Measurements from ENCODE around the gene RAMP3.

RAMP3 gene

GRCh38 chr7:45119550-45119949 lies 38.0 kb upstream of the RAMP3 start:
- Histone ChIP-seq H3K4me1 (no peaks in the 10 kb centered on the region), H3K4me2 (ENCODE audit: low read length) (no peak overlapping the region), H3K9ac (no peak overlapping the region), H3K27me3 (ENCODE audit: control insufficient read depth, insufficient read depth, low read length) (no peaks in the 10 kb centered on the region), H3K4me3 (ENCODE audit: low read depth, low read length) (no peak overlapping the region), H2AFZ (no peak overlapping the region), H3K27ac (no peak overlapping the region), H3K36me3 (ENCODE audit: control insufficient read depth, insufficient read depth, low read length) (no peaks in the 10 kb centered on the region), H3K9me3 (ENCODE audit: control insufficient read depth, low read length) (no peaks in the 10 kb centered on the region), H3K79me2 (no peaks in the 10 kb centered on the region)
- TF ChIP-seq, protein P1, sequence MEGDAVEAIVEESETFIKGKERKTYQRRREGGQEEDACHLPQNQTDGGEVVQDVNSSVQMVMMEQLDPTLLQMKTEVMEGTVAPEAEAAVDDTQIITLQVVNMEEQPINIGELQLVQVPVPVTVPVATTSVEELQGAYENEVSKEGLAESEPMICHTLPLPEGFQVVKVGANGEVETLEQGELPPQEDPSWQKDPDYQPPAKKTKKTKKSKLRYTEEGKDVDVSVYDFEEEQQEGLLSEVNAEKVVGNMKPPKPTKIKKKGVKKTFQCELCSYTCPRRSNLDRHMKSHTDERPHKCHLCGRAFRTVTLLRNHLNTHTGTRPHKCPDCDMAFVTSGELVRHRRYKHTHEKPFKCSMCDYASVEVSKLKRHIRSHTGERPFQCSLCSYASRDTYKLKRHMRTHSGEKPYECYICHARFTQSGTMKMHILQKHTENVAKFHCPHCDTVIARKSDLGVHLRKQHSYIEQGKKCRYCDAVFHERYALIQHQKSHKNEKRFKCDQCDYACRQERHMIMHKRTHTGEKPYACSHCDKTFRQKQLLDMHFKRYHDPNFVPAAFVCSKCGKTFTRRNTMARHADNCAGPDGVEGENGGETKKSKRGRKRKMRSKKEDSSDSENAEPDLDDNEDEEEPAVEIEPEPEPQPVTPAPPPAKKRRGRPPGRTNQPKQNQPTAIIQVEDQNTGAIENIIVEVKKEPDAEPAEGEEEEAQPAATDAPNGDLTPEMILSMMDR (IDR thresholded peaks at IDR 0.05) = no peak

DNA sequence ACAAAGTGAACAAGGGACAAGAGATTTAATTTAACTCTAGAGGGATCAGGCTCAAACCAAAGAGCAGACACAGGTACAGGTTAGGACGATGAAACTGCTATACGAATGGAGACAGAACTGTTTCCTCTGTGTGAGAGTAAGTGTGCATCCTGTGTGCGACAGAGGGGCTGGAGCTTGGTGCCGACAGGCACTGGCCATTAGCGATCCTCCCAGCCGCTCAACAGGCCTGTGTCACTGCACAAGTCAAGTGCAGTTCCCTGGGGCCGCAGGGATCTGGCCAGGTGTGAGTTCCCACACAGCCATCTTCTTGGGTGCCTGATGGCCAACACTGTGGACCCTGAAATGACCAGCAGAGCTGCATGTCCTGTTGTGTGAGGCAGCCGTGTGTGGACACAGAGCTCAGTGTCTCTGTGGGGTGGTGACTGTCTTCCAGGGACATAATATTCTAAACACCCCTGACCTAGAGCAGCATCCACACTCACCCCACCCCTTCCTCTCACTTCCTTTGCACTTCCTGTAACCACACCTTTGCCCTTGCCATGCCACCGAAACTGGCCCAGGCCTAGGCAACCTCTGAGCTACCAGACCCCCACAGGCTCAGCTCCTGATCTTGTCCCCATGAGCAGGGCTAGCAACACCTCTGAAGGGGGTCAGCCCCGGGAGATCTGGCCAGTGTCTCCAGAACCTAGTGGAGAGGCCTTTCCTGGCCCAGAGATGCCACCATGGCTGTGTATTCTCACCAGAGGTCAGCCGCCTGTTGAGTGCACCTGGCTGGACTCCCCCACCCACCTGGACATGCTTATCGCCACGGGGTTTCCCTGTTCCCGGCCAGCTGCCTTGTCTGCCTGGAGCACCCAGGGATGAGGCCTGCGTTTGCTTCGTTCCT lies 34.4 kb upstream of the RAMP3 start:
- Histone ChIP-seq H3K79me2 (no peaks in the 10 kb centered on the region), H3K9ac (no peak overlapping the region), H3K4me1 (no peaks in the 10 kb centered on the region), H3K27me3 (ENCODE audit: control insufficient read depth, insufficient read depth, low read length) (no peaks in the 10 kb centered on the region), H3K9me3 (ENCODE audit: control insufficient read depth, low read length) (no peaks in the 10 kb centered on the region), H2AFZ (no peak overlapping the region), H3K4me3 (ENCODE audit: low read depth, low read length) (no peak overlapping the region), H3K27ac (no peak overlapping the region), H3K36me3 (ENCODE audit: control insufficient read depth, insufficient read depth, low read length) (no peaks in the 10 kb centered on the region), H3K4me2 (ENCODE audit: low read length) (no peak overlapping the region)
- TF ChIP-seq, protein P1 (IDR thresholded peaks at IDR 0.05) = no peak

DNA sequence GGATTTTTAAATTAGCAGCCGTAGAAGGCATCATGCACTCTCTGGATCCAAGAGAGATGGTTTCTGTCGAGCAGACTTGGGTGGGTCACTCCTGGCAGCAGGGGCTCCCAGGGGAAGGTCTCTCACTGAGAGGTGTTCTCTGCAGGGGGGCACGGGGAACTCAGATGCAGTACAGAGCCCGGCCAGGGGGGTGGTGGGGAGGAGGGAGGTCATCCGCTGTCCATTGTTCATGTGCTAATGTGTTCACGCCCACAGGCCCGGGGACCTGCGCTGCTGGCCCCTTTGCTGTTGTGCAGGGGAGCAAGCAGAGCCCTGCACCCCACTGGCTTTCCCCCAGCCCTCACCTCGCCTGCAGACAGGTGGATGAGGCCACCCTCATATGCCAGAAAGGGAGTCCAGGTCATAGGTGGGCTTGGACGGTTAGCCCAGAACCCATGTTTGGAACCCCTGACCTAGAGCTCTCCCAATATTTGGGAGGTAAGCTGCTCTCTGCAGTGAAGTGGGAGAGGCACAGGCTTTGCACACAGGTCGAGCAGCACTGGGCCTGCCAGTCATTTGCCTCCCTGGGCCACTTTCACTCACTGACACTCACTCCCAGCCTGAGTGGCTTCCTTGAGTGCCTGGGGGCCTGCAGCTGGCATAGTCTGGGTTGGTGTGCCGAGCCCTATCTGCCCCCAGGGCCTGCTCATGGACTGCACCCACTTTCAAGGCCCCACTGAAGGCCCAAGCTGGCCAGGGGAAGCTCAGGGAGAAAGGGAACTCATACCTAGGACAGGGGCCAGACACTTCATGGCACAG lies 33.5 kb upstream of the RAMP3 start:
- Histone ChIP-seq H3K9ac (no peak overlapping the region), H2AFZ (no peak overlapping the region), H3K4me3 (ENCODE audit: low read depth, low read length) (no peak overlapping the region), H3K27ac (no peak overlapping the region), H3K4me2 (ENCODE audit: low read length) (no peak overlapping the region), H3K27me3 (ENCODE audit: control insufficient read depth, insufficient read depth, low read length) (no peaks in the 10 kb centered on the region), H3K36me3 (ENCODE audit: control insufficient read depth, insufficient read depth, low read length) (no peaks in the 10 kb centered on the region), H3K79me2 (no peaks in the 10 kb centered on the region), H3K4me1 (no peaks in the 10 kb centered on the region), H3K9me3 (ENCODE audit: control insufficient read depth, low read length) (no peaks in the 10 kb centered on the region)
- TF ChIP-seq, protein P1 (IDR thresholded peaks at IDR 0.05) = no peak

DNA sequence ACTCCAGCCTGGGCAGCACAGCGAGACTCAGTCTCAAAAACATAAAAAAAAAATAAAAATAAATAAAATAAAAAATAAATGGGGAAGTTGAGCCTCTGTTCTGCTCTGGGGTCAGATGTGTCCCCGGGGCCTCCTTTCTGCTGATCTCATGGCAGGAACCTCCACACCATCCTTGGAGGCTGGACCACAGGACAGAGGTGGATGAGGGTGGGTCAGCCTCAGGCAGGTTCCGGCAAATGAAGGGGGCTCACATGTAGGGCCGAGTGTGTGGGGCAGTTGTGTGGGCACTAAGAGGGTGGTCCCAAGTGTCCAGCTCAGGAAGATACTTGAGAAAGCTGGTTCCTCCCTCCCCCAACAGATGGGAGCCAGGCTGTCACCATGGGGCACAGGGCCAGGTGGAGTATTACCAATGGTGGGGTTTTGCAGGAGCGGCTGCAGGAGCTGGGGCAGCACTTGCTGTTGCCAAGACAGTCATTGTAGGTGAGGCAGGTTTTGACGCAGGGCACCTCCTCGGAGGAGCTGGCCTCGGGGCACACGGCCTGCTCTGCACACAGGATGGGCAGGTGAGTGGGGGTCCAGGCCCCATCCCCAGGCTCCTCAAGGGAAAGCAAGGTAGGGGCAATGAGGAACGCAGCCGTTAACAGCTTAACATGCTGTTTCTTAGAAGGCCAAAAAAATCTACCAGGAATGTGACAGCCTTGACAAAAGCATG lies 32.2 kb upstream of the RAMP3 start:
- Histone ChIP-seq H2AFZ (no peak overlapping the region), H3K27me3 (ENCODE audit: control insufficient read depth, insufficient read depth, low read length) (no peaks in the 10 kb centered on the region), H3K9me3 (ENCODE audit: control insufficient read depth, low read length) (no peaks in the 10 kb centered on the region), H3K4me2 (ENCODE audit: low read length) (no peak overlapping the region), H3K27ac (no peak overlapping the region), H3K4me3 (ENCODE audit: low read depth, low read length) (no peak overlapping the region), H3K36me3 (ENCODE audit: control insufficient read depth, insufficient read depth, low read length) (no peaks in the 10 kb centered on the region), H3K4me1 (no peaks in the 10 kb centered on the region), H3K9ac (no peak overlapping the region), H3K79me2 (no peaks in the 10 kb centered on the region)
- TF ChIP-seq, protein P1 (IDR thresholded peaks at IDR 0.05) = no peak
